Endothelial cell of umbilical vein (primary cell): ENCODE data around the gene NOTCH3. TPM values are rescaled to one million over a fixed set of nuclear protein-coding genes. Genes with fewer than 3 reads are reported as not detected.

Experiments
- BruUV-seq: library from RNA; stranded (reverse); fragments of 400-500 nt; replicated peaks from 2 replicates; lab custom pipeline; 2021; lab: Mats Ljungman, UMichigan
- CTCF ChIA-PET: fragments of 300-600, 350-600 bp; sonication (Branson Sonifier 250); formaldehyde crosslinking; loops from one replicate; lab custom pipeline; 2021; ENCODE audit warnings: antibody characterized with exemption, inconsistent platforms; lab: Charles Lee
- POLR2A ChIA-PET: fragments of 300-600, 350-600 bp; sonication (Branson Sonifier 250); formaldehyde crosslinking; loops from one replicate; lab custom pipeline; 2021; ENCODE audit warnings: antibody characterized with exemption, inconsistent platforms; lab: Charles Lee
- DNase-seq: peaks from one replicate; pipeline ENCODE4 v3.0.0-alpha.2; 2011; ENCODE audit warnings: low read depth, low spot score
- FAIRE-seq: peaks from 2 replicates; lab custom pipeline; 2011; peaks lifted over from hg19 to GRCh38; lab: Jason Lieb, UNC
- H2AFZ ChIP-seq: 2 replicates; pipeline ENCODE4 v1.6.0; 2012; ENCODE audit warnings: low read depth, low read length, control low read depth, inconsistent platforms
- H3K27ac ChIP-seq: 2 replicates; pipeline ENCODE4 v1.5.1; 2011; ENCODE audit warnings: low read depth, mild to moderate bottlenecking, control low read depth, low read length, moderate library complexity; ENCODE audit not compliant: insufficient read depth
- H3K27me3 ChIP-seq, 2 experiments: 2 replicates each; pipeline versions ENCODE4 v1.6.0 to v1.6.1; 2011; ENCODE audit warnings: low read length in 2 of 2, mixed read lengths in 1 of 2; ENCODE audit not compliant: control insufficient read depth in 2 of 2, insufficient read depth in 2 of 2
- H3K36me3 ChIP-seq, 2 experiments: 2 replicates in 1 of 2; 3 replicates in 1 of 2; pipeline ENCODE4 v1.5.1; 2011; ENCODE audit warnings: low read length in 2 of 2, mild to moderate bottlenecking in 1 of 2, moderate library complexity in 1 of 2; ENCODE audit not compliant: control insufficient read depth in 2 of 2, insufficient read depth in 2 of 2; ENCODE audit errors: extremely low read depth in 1 of 2
- H3K4me1 ChIP-seq: 3 replicates; pipeline ENCODE4 v1.5.1; 2011; ENCODE audit warnings: mild to moderate bottlenecking, low read length; ENCODE audit not compliant: control insufficient read depth, insufficient read depth; ENCODE audit errors: extremely low read depth
- H3K4me2 ChIP-seq: 2 replicates; pipeline ENCODE4 v1.6.1; 2011; ENCODE audit warnings: low read length, control low read depth, mixed read lengths; ENCODE audit not compliant: insufficient read depth
- H3K4me3 ChIP-seq, 3 experiments: fragments of 200-600 bp in 1 of 3; sonication (generic), shearing (Covaris generic) in 1 of 3; replicated peaks in 1 of 3; 2 replicates each; pipeline ENCODE4 v1.5.1; 2011 to 2016; ENCODE audit warnings: control low read depth in 3 of 3, low read length in 3 of 3, mild to moderate bottlenecking in 2 of 3, inconsistent platforms in 1 of 3, low read depth in 1 of 3, moderate library complexity in 1 of 3; ENCODE audit not compliant: insufficient read depth in 1 of 3
- H3K79me2 ChIP-seq: 2 replicates; pipeline ENCODE4 v1.6.0; 2012; ENCODE audit warnings: low read length, inconsistent platforms; ENCODE audit not compliant: control insufficient read depth, insufficient read depth
- H3K9ac ChIP-seq: replicated peaks from 2 replicates; pipeline ENCODE3; 2011; ENCODE audit warnings: low read length, control low read depth; ENCODE audit not compliant: insufficient read depth; ENCODE audit errors: extremely low read depth
- H3K9me1 ChIP-seq: replicated peaks from 3 replicates; pipeline ENCODE4 v1.6.0; 2011; ENCODE audit warnings: mild to moderate bottlenecking, low read length; ENCODE audit not compliant: control insufficient read depth, insufficient read depth; ENCODE audit errors: extremely low read depth
- H3K9me3 ChIP-seq: replicated peaks from 2 replicates; pipeline ENCODE4 v1.5.1; 2012; ENCODE audit warnings: low read length, inconsistent platforms; ENCODE audit not compliant: control insufficient read depth, insufficient read depth
- H4K20me1 ChIP-seq: replicated peaks from 2 replicates; pipeline ENCODE3; 2011; ENCODE audit warnings: mild to moderate bottlenecking, low read length; ENCODE audit not compliant: control insufficient read depth, insufficient read depth; ENCODE audit errors: extremely low read depth
- CTCF ChIP-seq, 2 donors: IDR thresholded peaks; 1 replicate in 1 of 2; 2 replicates in 1 of 2; pipeline ENCODE4 v1.5.1; 2011; ENCODE audit warnings: low read length in 2 of 2, mild to moderate bottlenecking in 2 of 2, moderate library complexity in 2 of 2, control low read depth in 1 of 2, inconsistent platforms in 1 of 2, low read depth in 1 of 2; ENCODE audit not compliant: insufficient read depth in 1 of 2; ENCODE audit errors: extremely low read depth in 1 of 2
- EZH2 ChIP-seq: IDR thresholded peaks from 2 replicates; pipeline ENCODE4 v1.6.1; 2012; ENCODE audit warnings: borderline replicate concordance, low read depth, mild to moderate bottlenecking, moderate library complexity, low read length, inconsistent platforms; ENCODE audit not compliant: severe bottlenecking
- GATA2 ChIP-seq: IDR thresholded peaks from 2 replicates; pipeline ENCODE4 v1.7.0; 2011; ENCODE audit warnings: low read depth, mild to moderate bottlenecking, moderate library complexity, mixed read lengths, low read length; ENCODE audit not compliant: insufficient read length, insufficient read depth
- JUN ChIP-seq: IDR thresholded peaks from 2 replicates; pipeline ENCODE4 v1.6.1; 2011; ENCODE audit warnings: borderline replicate concordance, low read depth; ENCODE audit not compliant: insufficient read length, insufficient read depth
- POLR2AphosphoS5 ChIP-seq: IDR thresholded peaks from 2 replicates; pipeline ENCODE4 v1.6.1; 2012; ENCODE audit warnings: low read depth, mild to moderate bottlenecking, control low read depth, low read length, moderate library complexity; ENCODE audit not compliant: insufficient read depth
- dilution Hi-C: fragments of 300-500 bp; cut with MboI; formaldehyde crosslinking; loops from one replicate; pipeline ENCODE4 v1.15.0; 2019; ENCODE audit warnings: low sequenced_read_pairs; ENCODE audit not compliant: extremely low pct_ligation_motif_present
- intact Hi-C: fragments of 100-400 bp; cut with micrococcal nuclease; formaldehyde crosslinking; loops from one replicate; pipeline ENCODE4 v1.10.0; 2022
- polyA plus RNA-seq, 4 experiments: library from polyadenylated mRNA; depleted of rRNA in 3 of 4; stranded (reverse) in 3 of 4; unstranded in 1 of 4; fragments of >200 nt; gene quantifications; 2 replicates each; pipeline versions ENCODE4 v1.2.1 to v1.2.3, GENCODE V29; 2011 to 2012; ENCODE audit warnings: missing spikeins in 1 of 4
- total RNA-seq: library from RNA; stranded (reverse); gene quantifications from 2 replicates; pipeline ENCODE4 v1.2.3, GENCODE V29; 2021

The NOTCH3 gene
- total and polyA plus RNA-seq, 2 donors (not counting 3 experiments of a cell fraction or from before 2014, with no cell fraction given): 0.63 to 1.5 TPM

DNA sequence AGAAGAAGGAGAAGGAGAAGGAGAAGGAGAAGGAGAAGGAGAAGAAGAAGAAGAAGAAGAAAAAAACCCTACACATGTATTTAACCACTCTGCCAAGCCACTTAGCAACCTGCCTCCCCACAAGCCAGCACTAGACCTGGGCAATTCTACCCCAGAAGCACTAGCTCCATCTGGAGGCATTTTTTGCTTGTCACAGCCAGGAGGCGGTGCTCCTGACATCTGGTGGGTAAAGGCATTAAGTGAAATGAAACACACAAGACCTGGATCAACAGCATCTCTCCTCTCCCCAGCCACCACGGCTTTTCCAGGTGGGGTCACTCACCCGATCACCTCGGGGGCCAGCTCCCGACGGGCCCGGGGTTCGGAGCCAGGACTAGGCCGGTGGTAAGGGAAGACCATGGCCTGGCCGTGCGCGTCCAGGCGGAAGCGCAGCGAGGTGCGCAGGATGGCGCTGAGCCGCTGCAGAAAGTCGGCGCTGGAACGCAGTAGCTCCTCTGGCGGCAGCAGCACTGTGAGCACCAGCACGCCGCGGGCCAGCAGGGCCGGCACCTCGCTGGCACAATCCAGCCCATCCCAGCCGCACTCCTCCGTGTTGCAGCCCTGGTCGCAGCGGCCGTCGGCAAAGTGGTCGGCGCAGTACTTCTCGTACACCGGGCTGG lies 26.9 kb downstream of the NOTCH3 start:
- Histone ChIP-seq H3K4me1 (no peaks in the 10 kb centered on the region), H3K4me2 (no peak overlapping the region), H3K27ac (no peak overlapping the region), H3K9ac (no peak overlapping the region), H3K79me2 (no peaks in the 10 kb centered on the region), H3K27me3 (no peaks in the 10 kb centered on the region), H3K9me1 (no peaks in the 10 kb centered on the region), H3K4me3 (no peak overlapping the region), H4K20me1 (no peaks in the 10 kb centered on the region), H3K36me3 (no peaks in the 10 kb centered on the region), H2AFZ (no peak overlapping the region), H3K9me3 (no peaks in the 10 kb centered on the region)
- no peak for TF ChIP-seq POLR2AphosphoS5
- TF ChIP-seq CTCF (IDR thresholded peaks at IDR 0.05; ENCODE audit: extremely low read depth in 1 of 2, insufficient read depth in 1 of 2, low read depth in 1 of 2, low read length in 2 of 2): peak; percentile 6 to 7
- no peak for TF ChIP-seq JUN
- no peak for TF ChIP-seq EZH2
- ChIA-PET POLR2A (no interaction called here), CTCF (interaction anchor here (0.7 to 4.1 kb wide), 14 partner anchors 12 to 382 kb away, joined by 3 to 41 read pairs (median 4); no protein-coding TSS in a partner anchor)
- BruUV-seq: no TSS peak
- intact Hi-C loops: no loop called here
- dilution Hi-C loops: no loop called here
- no peak for FAIRE-seq
- no peak for DNase-seq

DNA sequence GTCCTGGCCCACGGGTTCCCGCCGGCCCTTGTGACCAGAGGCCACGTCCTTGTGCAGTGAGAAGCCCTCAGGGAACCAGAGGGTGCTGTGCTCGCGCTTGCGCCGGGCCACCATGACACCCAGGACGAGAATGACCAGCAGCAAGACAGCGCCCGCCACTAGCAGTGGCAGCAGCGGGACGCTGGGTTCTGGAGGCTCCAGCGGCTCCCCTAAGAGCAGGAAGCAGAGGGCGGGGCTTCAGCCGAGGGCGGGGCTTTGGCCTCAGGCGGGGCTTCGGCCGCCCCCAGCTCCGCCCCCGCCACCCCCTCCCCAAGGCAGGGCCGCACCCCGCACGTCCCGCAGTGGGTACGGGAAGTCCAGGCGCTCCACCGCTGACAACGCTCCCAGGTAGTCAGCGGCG lies 30.4 kb downstream of the NOTCH3 start:
- no TSS peak for BruUV-seq
- Histone ChIP-seq H3K9me3 (no peaks in the 10 kb centered on the region), H3K9me1 (no peaks in the 10 kb centered on the region), H3K27ac (no peak overlapping the region), H3K9ac (no peak overlapping the region), H3K4me3 (no peak overlapping the region), H4K20me1 (no peaks in the 10 kb centered on the region), H3K79me2 (no peaks in the 10 kb centered on the region), H3K4me2 (no peak overlapping the region), H2AFZ (no peak overlapping the region), H3K27me3 (no peaks in the 10 kb centered on the region), H3K36me3 (no peaks in the 10 kb centered on the region), H3K4me1 (no peaks in the 10 kb centered on the region)
- intact Hi-C loops: no loop called here
- dilution Hi-C loops: no loop called here
- no peak for TF ChIP-seq GATA2
- no peak for TF ChIP-seq JUN
- CTCF ChIA-PET: no interaction called here
- FAIRE-seq (no peak), DNase-seq (no peak)
- POLR2A ChIA-PET: no interaction called here
